Hematopoietic multipotent progenitor cell treated with erythropoietin and hydrocortisone succinate and interleukin-3 and kit ligand, for 17 days (in vitro differentiated cells): ENCODE data around the gene SRRM4.

Experiments
- DNase-seq: peaks from one replicate; pipeline ENCODE4 v3.0.0-alpha.2; 2015; ENCODE audit warnings: low spot score

SRRM4 gene

GRCh38 chr12:119204671-119205285, 223.4 kb downstream of the SRRM4 start:
- DNase-seq, result no peak

GRCh38 chr12:119206348-119207062, 225.2 kb downstream of the SRRM4 start:
- no peak for DNase-seq

- DNase-seq, result no peak
Measured at GRCh38 chr12:119207063-119207560, 225.8 kb downstream of the SRRM4 start.

- DNase-seq, result no peak
Measured at GRCh38 chr12:119208626-119209061, 227.3 kb downstream of the SRRM4 start.

GRCh38 chr12:119211884-119212283, 230.5 kb downstream of the SRRM4 start:
- DNase-seq, result no peak
